NCI-H1436 (cell line): ENCODE data around the gene GPR83.
"Not testable (repeated sequence)": the region's sequence is repeated elsewhere in the genome, so short reads cannot be mapped to it uniquely, and the experiment has no call there.

ENCODE experiments used
- DNase-seq: peaks from one replicate; lab custom pipeline; 2025; lab: John Stamatoyannopoulos, UW

GPR83 gene

GRCh38 chr11:94370576-94370975 lies 30.6 kb downstream of the GPR83 start:
- not testable (repeated sequence) for DNase-seq

GRCh38 chr11:94350850-94351563 lies 50.2 kb downstream of the GPR83 start:
- not testable (repeated sequence) for DNase-seq

DNA sequence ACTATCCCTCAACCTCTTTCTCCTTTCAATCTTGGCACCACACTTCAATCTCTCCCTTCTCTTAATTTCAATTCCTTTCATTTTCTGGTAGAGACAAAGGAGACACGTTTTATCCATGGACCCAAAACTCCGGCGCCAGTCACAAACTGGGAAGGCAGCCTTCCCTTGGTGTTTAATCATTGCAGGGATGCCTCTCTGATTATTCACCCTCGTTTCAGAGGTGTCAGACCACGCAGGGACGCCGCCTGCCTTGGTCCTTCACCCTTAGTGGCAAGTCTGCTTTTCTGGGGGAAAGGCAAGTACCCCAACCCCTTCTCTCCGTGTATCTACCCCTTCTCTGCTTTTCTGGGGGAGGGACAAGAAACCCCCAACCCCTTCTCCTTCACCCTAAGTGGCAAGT lies 54.9 kb downstream of the GPR83 start:
- DNase-seq = not testable (repeated sequence)

- DNase-seq = no peak
Measured at GRCh38 chr11:94343495-94343894, 57.7 kb downstream of the GPR83 start.

GRCh38 chr11:94342250-94342649 lies 59.0 kb downstream of the GPR83 start:
- DNase-seq = no peak

DNA sequence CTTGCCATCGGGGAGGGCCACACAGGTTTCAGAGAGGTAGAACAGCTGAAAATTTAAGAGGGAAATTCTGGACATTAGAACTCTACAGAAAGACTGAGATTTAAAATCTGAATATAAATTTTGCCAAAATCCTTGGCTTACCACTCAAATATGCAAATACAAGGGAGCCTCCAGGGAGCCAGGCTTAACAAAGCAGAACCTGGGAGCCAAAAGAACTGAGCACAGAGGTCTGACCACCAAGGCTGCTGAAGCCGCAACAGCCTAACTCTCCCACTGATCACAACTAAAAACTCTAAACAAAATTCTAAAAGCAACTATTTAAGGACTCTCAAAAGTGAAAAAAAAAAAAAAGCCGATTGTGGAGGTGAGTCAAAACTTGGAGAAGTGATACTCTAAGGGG lies 62.6 kb downstream of the GPR83 start:
- DNase-seq = no peak

DNA sequence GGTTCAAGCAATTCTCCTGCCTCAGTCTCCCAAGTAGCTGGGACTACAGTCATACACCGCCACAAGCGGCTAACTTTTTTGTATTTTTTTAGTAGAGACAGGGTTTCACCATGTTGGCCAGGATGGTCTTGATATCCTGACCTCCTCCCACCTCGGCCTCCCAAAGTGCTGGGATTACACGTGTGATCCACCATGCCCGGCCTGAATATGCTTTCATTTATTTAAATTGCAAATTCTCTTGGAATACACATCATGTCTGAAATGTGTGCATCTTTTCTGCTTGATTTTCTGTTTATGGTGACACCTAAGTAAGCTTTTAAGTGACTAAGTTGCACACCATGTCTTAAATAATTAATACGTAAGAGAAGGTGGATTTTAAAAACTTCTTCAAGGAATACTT lies 65.2 kb downstream of the GPR83 start:
- no peak for DNase-seq

DNA sequence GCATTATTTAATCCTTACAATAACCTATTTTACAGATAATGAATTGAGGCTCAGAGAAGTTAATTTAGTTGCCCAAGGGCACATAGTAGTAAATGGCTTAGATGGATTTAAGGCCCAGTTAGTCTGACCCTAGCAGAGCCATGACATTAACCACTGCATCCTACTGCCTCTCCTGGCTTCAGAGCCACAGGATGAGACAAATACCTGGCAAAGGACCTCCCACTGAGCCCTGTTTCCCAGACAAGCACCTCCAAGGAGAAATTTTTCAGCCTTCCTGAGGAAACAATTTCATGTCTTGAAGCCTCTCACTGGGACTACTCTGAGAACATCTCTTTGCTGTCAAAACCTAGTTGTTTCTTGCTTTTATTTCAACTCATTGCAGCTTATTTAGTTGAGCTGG lies 68.4 kb downstream of the GPR83 start:
- DNase-seq = no peak

DNA sequence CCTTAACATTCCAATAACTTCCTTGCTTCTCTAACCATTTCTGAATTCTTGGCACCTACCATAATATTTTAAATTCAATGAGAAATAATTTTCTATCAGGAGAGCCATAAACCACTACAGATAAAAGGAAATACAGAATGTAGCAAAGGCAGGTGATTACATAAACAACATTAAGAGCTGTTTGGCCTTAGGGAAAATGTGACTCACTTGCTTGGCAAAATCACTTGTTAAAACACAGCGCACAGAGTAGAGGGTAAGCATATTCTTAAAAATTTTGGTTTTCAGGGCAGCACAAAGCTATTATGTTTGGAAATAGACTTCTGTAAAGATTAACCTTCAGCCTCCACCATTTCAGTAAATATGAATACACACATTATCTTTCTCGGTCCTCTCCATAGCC lies 70.4 kb downstream of the GPR83 start:
- DNase-seq = no peak

- DNase-seq = no peak
Measured at GRCh38 chr11:94329501-94329900, 71.7 kb downstream of the GPR83 start.

DNA sequence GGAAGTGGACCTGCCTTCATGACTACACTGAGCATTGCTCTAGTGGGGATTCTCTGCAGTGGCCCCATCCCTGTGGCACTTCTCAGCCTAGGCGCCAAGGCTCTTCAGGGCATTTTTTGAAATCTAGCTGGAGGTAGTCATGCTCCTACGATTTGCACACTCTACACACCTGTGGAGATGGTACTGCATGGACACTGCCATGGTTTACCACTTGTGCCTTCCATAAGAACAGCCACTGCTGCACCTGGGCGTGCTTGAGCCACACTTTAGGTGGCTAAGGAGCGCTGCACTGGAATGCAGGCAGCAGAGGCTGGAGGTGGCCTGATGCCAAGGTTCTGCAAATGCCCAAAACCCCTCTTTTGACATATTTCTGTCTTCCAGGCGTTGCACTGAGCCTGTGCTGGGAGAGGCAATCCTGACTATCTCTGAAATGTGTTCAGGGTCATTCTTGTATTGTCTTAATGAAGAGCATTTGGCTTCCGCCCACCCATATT lies 72.6 kb downstream of the GPR83 start:
- DNase-seq = no peak
